ENCODE results near the gene NR2F2.
"Not testable (repeated sequence)": the region's sequence is repeated elsewhere in the genome, so short reads cannot be mapped to it uniquely, and the experiment has no call there.

Gene NR2F2

GRCh38 chr15:96374499-96374898 lies 44.0 kb downstream of the NR2F2 start:
- no peak for DNase-seq

- not testable (repeated sequence) for DNase-seq
Measured at GRCh38 chr15:96379592-96379991, 49.1 kb downstream of the NR2F2 start.

- DNase-seq = no peak
Measured at GRCh38 chr15:96381463-96381862, 51.0 kb downstream of the NR2F2 start.

GRCh38 chr15:96385195-96385594 lies 54.7 kb downstream of the NR2F2 start:
- DNase-seq = no peak

GRCh38 chr15:96388673-96389072 lies 58.2 kb downstream of the NR2F2 start:
- no peak for DNase-seq

Measured in NCI-H146 (cell line).